ENCODE results near the gene C2CD4D. TPM values are rescaled to one million over a fixed set of nuclear protein-coding genes. Genes with fewer than 3 reads are reported as not detected.

C2CD4D gene
- total RNA-seq, 1 experiment from 2014 or later: 0.79 TPM

GRCh38 chr1:151875419-151876097, 35.9 kb upstream of the C2CD4D start:
- H2BK120ac ChIP-seq (ENCODE audit: low read depth, low read length, poor library complexity, severe bottlenecking): no peak overlapping the region
- H3K9ac ChIP-seq (ENCODE audit: extremely low read depth, insufficient read length, low read length): no peak overlapping the region
- Mint-ChIP-seq H3K36me3 (ENCODE audit: insufficient read depth in 1 of 3, low read depth in 3 of 3) (peaks cover 3 to 6% (median 4%) of the 10 kb centered on the region in 3 experiments; a peak in 3 of 7 replicates), H3K27ac (no peak overlapping the region), H3K27me3 (ENCODE audit: low read depth) (no peaks in the 10 kb centered on the region; the same call in 1 of the 2 replicates), H3K4me1 (peaks cover 15% of the 10 kb centered on the region in 2 experiments), H3K4me3 (no peak overlapping the region), H3K9me3 (no peaks in the 10 kb centered on the region)
- no peak overlapping the region for H2BK5ac ChIP-seq (ENCODE audit: insufficient read length, low read length)
- H2AFZ ChIP-seq (ENCODE audit: low read length): no peak overlapping the region
- no peak overlapping the region for H4K8ac ChIP-seq (replicated peaks; ENCODE audit: insufficient read length, low read depth, low read length)
- H3K9me3 ChIP-seq (ENCODE audit: control insufficient read depth, low read depth, low read length): no peaks in the 10 kb centered on the region
- no peak overlapping the region for H3K18ac ChIP-seq (ENCODE audit: insufficient read length, low read depth, low read length)
- no peak for DNase-seq
- no peaks in the 10 kb centered on the region for H4K20me1 ChIP-seq (ENCODE audit: control insufficient read depth, insufficient read depth, insufficient read length)
- H3K56ac ChIP-seq (ENCODE audit: insufficient read length, low read depth, low read length): no peak overlapping the region
- no peak overlapping the region for H4K91ac ChIP-seq (ENCODE audit: insufficient read length, low read depth, low read length)
- H3K23ac ChIP-seq (ENCODE audit: insufficient read length, low read depth, low read length): no peak overlapping the region
- H3K4me1 ChIP-seq (ENCODE audit: insufficient read depth, low read length): no peaks in the 10 kb centered on the region
- no peak overlapping the region for H2BK20ac ChIP-seq (ENCODE audit: low read depth, low read length, poor library complexity, severe bottlenecking)
- no peak overlapping the region for H2BK12ac ChIP-seq (ENCODE audit: insufficient read length, low read depth, low read length)
- H3K14ac ChIP-seq (ENCODE audit: insufficient read depth, low read length): no peak overlapping the region
- TF ChIP-seq, protein P1, sequence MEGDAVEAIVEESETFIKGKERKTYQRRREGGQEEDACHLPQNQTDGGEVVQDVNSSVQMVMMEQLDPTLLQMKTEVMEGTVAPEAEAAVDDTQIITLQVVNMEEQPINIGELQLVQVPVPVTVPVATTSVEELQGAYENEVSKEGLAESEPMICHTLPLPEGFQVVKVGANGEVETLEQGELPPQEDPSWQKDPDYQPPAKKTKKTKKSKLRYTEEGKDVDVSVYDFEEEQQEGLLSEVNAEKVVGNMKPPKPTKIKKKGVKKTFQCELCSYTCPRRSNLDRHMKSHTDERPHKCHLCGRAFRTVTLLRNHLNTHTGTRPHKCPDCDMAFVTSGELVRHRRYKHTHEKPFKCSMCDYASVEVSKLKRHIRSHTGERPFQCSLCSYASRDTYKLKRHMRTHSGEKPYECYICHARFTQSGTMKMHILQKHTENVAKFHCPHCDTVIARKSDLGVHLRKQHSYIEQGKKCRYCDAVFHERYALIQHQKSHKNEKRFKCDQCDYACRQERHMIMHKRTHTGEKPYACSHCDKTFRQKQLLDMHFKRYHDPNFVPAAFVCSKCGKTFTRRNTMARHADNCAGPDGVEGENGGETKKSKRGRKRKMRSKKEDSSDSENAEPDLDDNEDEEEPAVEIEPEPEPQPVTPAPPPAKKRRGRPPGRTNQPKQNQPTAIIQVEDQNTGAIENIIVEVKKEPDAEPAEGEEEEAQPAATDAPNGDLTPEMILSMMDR (conservative IDR thresholded peaks at IDR 0.05): no peak
- no peak overlapping the region for H4K5ac ChIP-seq (ENCODE audit: insufficient read length, low read depth, low read length)
- H2AK5ac ChIP-seq (ENCODE audit: insufficient read length, low read length): no peak overlapping the region
- no peak overlapping the region for H3K4ac ChIP-seq (ENCODE audit: low read depth, low read length)
- no peak overlapping the region for H3K27ac ChIP-seq (ENCODE audit: insufficient read length, low read depth, low read length)
- H3K4me2 ChIP-seq (ENCODE audit: insufficient read depth, insufficient read length, low read length): no peak overlapping the region
- H3K79me1 ChIP-seq (ENCODE audit: insufficient read depth, low read depth, low read length, poor library complexity, severe bottlenecking): no peaks in the 10 kb centered on the region
- H3T11ph ChIP-seq (ENCODE audit: low read length): no peak overlapping the region
- no peak overlapping the region for H2BK15ac ChIP-seq (ENCODE audit: low read depth, low read length)
- WGBS (ENCODE audit: extremely low coverage, insufficient read length, low lambda C conversion rate): no CpG with 5 or more reads among the region's 1 CpG
- H3K79me2 ChIP-seq (ENCODE audit: insufficient read depth, low read length): no peaks in the 10 kb centered on the region
- no peaks in the 10 kb centered on the region for H3K27me3 ChIP-seq (ENCODE audit: insufficient read depth, low read length)
- no peaks in the 10 kb centered on the region for H3K23me2 ChIP-seq (ENCODE audit: insufficient read length, low read depth, low read length, poor library complexity, severe bottlenecking)

Measured in H9 (cell line).